ENCODE results near the gene CDKAL1.

GRCh38 chr6:20808439-20808838 is 274.2 kb downstream of the CDKAL1 start:
- TF ChIP-seq, protein P1, sequence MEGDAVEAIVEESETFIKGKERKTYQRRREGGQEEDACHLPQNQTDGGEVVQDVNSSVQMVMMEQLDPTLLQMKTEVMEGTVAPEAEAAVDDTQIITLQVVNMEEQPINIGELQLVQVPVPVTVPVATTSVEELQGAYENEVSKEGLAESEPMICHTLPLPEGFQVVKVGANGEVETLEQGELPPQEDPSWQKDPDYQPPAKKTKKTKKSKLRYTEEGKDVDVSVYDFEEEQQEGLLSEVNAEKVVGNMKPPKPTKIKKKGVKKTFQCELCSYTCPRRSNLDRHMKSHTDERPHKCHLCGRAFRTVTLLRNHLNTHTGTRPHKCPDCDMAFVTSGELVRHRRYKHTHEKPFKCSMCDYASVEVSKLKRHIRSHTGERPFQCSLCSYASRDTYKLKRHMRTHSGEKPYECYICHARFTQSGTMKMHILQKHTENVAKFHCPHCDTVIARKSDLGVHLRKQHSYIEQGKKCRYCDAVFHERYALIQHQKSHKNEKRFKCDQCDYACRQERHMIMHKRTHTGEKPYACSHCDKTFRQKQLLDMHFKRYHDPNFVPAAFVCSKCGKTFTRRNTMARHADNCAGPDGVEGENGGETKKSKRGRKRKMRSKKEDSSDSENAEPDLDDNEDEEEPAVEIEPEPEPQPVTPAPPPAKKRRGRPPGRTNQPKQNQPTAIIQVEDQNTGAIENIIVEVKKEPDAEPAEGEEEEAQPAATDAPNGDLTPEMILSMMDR (IDR thresholded peaks at IDR 0.05; ENCODE audit: low read depth, low read length, missing input control), result no peak
- no peak for TF ChIP-seq GABPA (IDR thresholded peaks at IDR 0.05 in 1 of 2, conservative IDR thresholded peaks at IDR 0.05 in 1 of 2)
- TF ChIP-seq SP1 (IDR thresholded peaks at IDR 0.05), result no peak
- no peak for TF ChIP-seq FOXA2 (IDR thresholded peaks at IDR 0.05)
- no peak for TF ChIP-seq TAF1 (conservative IDR thresholded peaks at IDR 0.05)
- TF ChIP-seq, protein P2, sequence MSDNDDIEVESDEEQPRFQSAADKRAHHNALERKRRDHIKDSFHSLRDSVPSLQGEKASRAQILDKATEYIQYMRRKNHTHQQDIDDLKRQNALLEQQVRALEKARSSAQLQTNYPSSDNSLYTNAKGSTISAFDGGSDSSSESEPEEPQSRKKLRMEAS (IDR thresholded peaks at IDR 0.05), result no peak

All from liver (tissue), 3 donors.